GM12892 (cell line): ENCODE data around the gene TRABD2B.

Experiments
- DNase-seq: peaks from one replicate; pipeline ENCODE4 v3.0.0; 2011; ENCODE audit not compliant: insufficient read length
- FAIRE-seq: peaks from 2 replicates; lab custom pipeline; 2011; peaks lifted over from hg19 to GRCh38; lab: Jason Lieb, UNC
- POLR2A ChIP-seq: IDR thresholded peaks from 2 replicates; pipeline ENCODE4 v1.6.1; 2011; ENCODE audit warnings: low read depth, low read length, control low read depth
- POLR2AphosphoS5 ChIP-seq: IDR thresholded peaks from 2 replicates; pipeline ENCODE4 v1.6.1; 2011; ENCODE audit warnings: low read depth, low read length, control low read depth
- TAF1 ChIP-seq: IDR thresholded peaks from 2 replicates; pipeline ENCODE4 v1.6.1; 2011; ENCODE audit warnings: low read depth, mild to moderate bottlenecking, control low read depth, low read length, borderline replicate concordance

TRABD2B gene

GRCh38 chr1:47782414-47783166, 214.6 kb downstream of the TRABD2B start:
- DNase-seq (no peak), FAIRE-seq (no peak)
- TF ChIP-seq POLR2AphosphoS5 (no peak), POLR2A (no peak), TAF1 (no peak)

GRCh38 chr1:47781171-47781959, 215.8 kb downstream of the TRABD2B start:
- no peak for FAIRE-seq
- no peak for DNase-seq
- TF ChIP-seq POLR2AphosphoS5 = no peak
- no peak for TF ChIP-seq POLR2A
- TF ChIP-seq TAF1 = no peak

GRCh38 chr1:47780469-47780995, 216.7 kb downstream of the TRABD2B start:
- FAIRE-seq (no peak), DNase-seq (no peak)
- TF ChIP-seq TAF1 = no peak
- no peak for TF ChIP-seq POLR2A
- no peak for TF ChIP-seq POLR2AphosphoS5

- DNase-seq (no peak), FAIRE-seq (no peak)
- no peak for TF ChIP-seq POLR2AphosphoS5
- TF ChIP-seq POLR2A = no peak
- TF ChIP-seq TAF1 = no peak
These were observed 217.6 kb downstream of the TRABD2B start for GRCh38 chr1:47779613-47780012.

- no peak for FAIRE-seq
- TF ChIP-seq TAF1 = no peak
- TF ChIP-seq POLR2AphosphoS5 = no peak
- no peak for TF ChIP-seq POLR2A
- no peak for DNase-seq
These were observed 218.9 kb downstream of the TRABD2B start for GRCh38 chr1:47778280-47778679.

GRCh38 chr1:47777322-47777721, 219.9 kb downstream of the TRABD2B start:
- TF ChIP-seq POLR2AphosphoS5 = no peak
- no peak for TF ChIP-seq POLR2A
- TF ChIP-seq TAF1 = no peak
- FAIRE-seq (no peak), DNase-seq (no peak)

GRCh38 chr1:47776667-47777131, 220.5 kb downstream of the TRABD2B start:
- no peak for FAIRE-seq
- TF ChIP-seq TAF1 (no peak), POLR2A (no peak), POLR2AphosphoS5 (no peak)
- no peak for DNase-seq

- no peak for DNase-seq
- TF ChIP-seq POLR2AphosphoS5 (no peak), POLR2A (no peak), TAF1 (no peak)
- FAIRE-seq = no peak
These were observed 222.0 kb downstream of the TRABD2B start for GRCh38 chr1:47774986-47775834.

GRCh38 chr1:47772960-47773682, 224.1 kb downstream of the TRABD2B start:
- DNase-seq (no peak), FAIRE-seq (no peak)
- TF ChIP-seq POLR2AphosphoS5 = no peak
- no peak for TF ChIP-seq TAF1
- no peak for TF ChIP-seq POLR2A

GRCh38 chr1:47772281-47772680, 224.9 kb downstream of the TRABD2B start:
- TF ChIP-seq POLR2A = no peak
- TF ChIP-seq TAF1 = no peak
- TF ChIP-seq POLR2AphosphoS5 = no peak
- FAIRE-seq (no peak), DNase-seq (no peak)

- FAIRE-seq (no peak), DNase-seq (no peak)
- no peak for TF ChIP-seq POLR2A
- no peak for TF ChIP-seq TAF1
- no peak for TF ChIP-seq POLR2AphosphoS5
These were observed 225.4 kb downstream of the TRABD2B start for GRCh38 chr1:47771751-47772150.
